ENCODE results near the gene ZGPAT. TPM values are rescaled to one million over a fixed set of nuclear protein-coding genes. Genes with fewer than 3 reads are reported as not detected.

The ZGPAT gene
- total and polyA plus RNA-seq, 2 of the 13 experiments (the other 11 are each of a cell fraction or from before 2014, with no cell fraction given): 23.0 to 41.9 TPM

GRCh38 chr20:63702751-63703470, 4.9 kb upstream of the ZGPAT start (continued):
- TF ChIP-seq TOPORS (CRISPR knock-in tag; IDR thresholded peaks at IDR 0.05): 0 out of 2 replicates have a peak, but pooled peaks have one; percentile 17
- TF ChIP-seq NFAT5 (CRISPR knock-in tag; IDR thresholded peaks at IDR 0.05): no peak
- no peak for TF ChIP-seq PRMT3 (CRISPR knock-in tag; IDR thresholded peaks at IDR 0.05; ENCODE audit: borderline replicate concordance, low read depth)
- TF ChIP-seq MTERF4 (CRISPR knock-in tag; IDR thresholded peaks at IDR 0.05): no peak
- 0 out of 2 replicates have a peak, but pooled peaks have one; percentile 25 for TF ChIP-seq SSRP1 (CRISPR knock-in tag; IDR thresholded peaks at IDR 0.05)
- TF ChIP-seq SP4 (CRISPR knock-in tag; IDR thresholded peaks at IDR 0.05): 0 out of 2 replicates have a peak, but pooled peaks have one; percentile 38
- TF ChIP-seq IRF9 (CRISPR knock-in tag; IDR thresholded peaks at IDR 0.05; ENCODE audit: borderline replicate concordance): 0 out of 2 replicates have a peak, but pooled peaks have one; percentile 26
- TF ChIP-seq KLF11 (CRISPR knock-in tag; IDR thresholded peaks at IDR 0.05): no peak
- peak; percentile 11; the same call in 1 of the 2 replicates for TF ChIP-seq POLR2AphosphoS5 (IDR thresholded peaks at IDR 0.05; ENCODE audit: low read depth, low read length)
- TF ChIP-seq HMG20B (CRISPR knock-in tag; conservative IDR thresholded peaks at IDR 0.05): no peak
- TF ChIP-seq KDM2A (CRISPR knock-in tag; IDR thresholded peaks at IDR 0.05; ENCODE audit: borderline replicate concordance, low read depth): 0 out of 2 replicates have a peak, but pooled peaks have one; percentile 24
- TF ChIP-seq RXRA (CRISPR knock-in tag; IDR thresholded peaks at IDR 0.05): 0 out of 2 replicates have a peak, but pooled peaks have one; percentile 34
- no peak for TF ChIP-seq HIC2 (CRISPR knock-in tag; IDR thresholded peaks at IDR 0.05; ENCODE audit: low read depth)
- TF ChIP-seq TEAD3 (CRISPR knock-in tag; optimal IDR thresholded peaks at IDR 0.05; ENCODE audit: borderline replicate concordance): peak; percentile 15
- no peak for TF ChIP-seq NFIC (IDR thresholded peaks at IDR 0.05; ENCODE audit: low read length)
